H1 (cell line): ENCODE data around the gene OGG1. TPM values are rescaled to one million over a fixed set of nuclear protein-coding genes. Genes with fewer than 3 reads are reported as not detected.

ENCODE experiments used
- BACH1 ChIP-seq: IDR thresholded peaks from 2 replicates; pipeline ENCODE4 v1.6.1; 2012; ENCODE audit warnings: low read length, improper control_type of control experiment
- CBX8 ChIP-seq: fragments of 300-800, 300-1000 bp; sonication (generic); IDR thresholded peaks from 2 replicates; pipeline ENCODE4 v1.7.1; 2016; ENCODE audit warnings: low read depth, low read length, borderline replicate concordance
- CHD1 ChIP-seq: IDR thresholded peaks from 2 replicates; pipeline ENCODE4 v1.6.1; 2012; ENCODE audit warnings: low read depth, low read length, improper control_type of control experiment
- GTF2F1 ChIP-seq: IDR thresholded peaks from 2 replicates; pipeline ENCODE4 v1.6.1; 2012; ENCODE audit warnings: low read depth, low read length, improper control_type of control experiment, borderline replicate concordance
- JUN ChIP-seq: IDR thresholded peaks from 2 replicates; pipeline ENCODE4 v1.6.1; 2011; ENCODE audit warnings: low read depth, mild to moderate bottlenecking, improper control_type of control experiment, low read length
- JUND ChIP-seq: IDR thresholded peaks from 2 replicates; pipeline ENCODE4 v1.6.1; 2011; ENCODE audit warnings: mild to moderate bottlenecking, improper control_type of control experiment, low read length
- MAFK ChIP-seq: IDR thresholded peaks from 2 replicates; pipeline ENCODE4 v1.6.1; 2012; ENCODE audit warnings: low read depth, mild to moderate bottlenecking, improper control_type of control experiment, low read length
- NANOG ChIP-seq: IDR thresholded peaks from 2 replicates; pipeline ENCODE4 v1.6.1; 2011; ENCODE audit warnings: low read length, low read depth, mild to moderate bottlenecking, inconsistent platforms; ENCODE audit not compliant: insufficient read depth, poor library complexity, severe bottlenecking
- RNF2 ChIP-seq: fragments of 200-900, 300-1000 bp; sonication (generic); IDR thresholded peaks from 2 replicates; pipeline ENCODE4 v1.7.1; 2016; ENCODE audit warnings: borderline replicate concordance, low read depth, mild to moderate bottlenecking, antibody characterized with exemption, low read length; ENCODE audit not compliant: poor library complexity, severe bottlenecking; ENCODE audit errors: missing control alignments
- RXRA ChIP-seq: IDR thresholded peaks from 2 replicates; pipeline ENCODE4 v1.6.1; 2011; ENCODE audit warnings: low read depth, mild to moderate bottlenecking, low read length, moderate library complexity; ENCODE audit not compliant: insufficient read depth
- SIRT6 ChIP-seq: IDR thresholded peaks from one replicate; pipeline ENCODE4 v1.7.1; 2012; ENCODE audit warnings: low read length, inconsistent platforms
- SP2 ChIP-seq: IDR thresholded peaks from 2 replicates; pipeline ENCODE4 v1.6.1; 2012; ENCODE audit warnings: mild to moderate bottlenecking, low read length, inconsistent platforms
- polyA plus RNA-seq, 7 experiments: library from polyadenylated mRNA; depleted of rRNA in 3 of 7; stranded (reverse) in 5 of 7; unstranded in 2 of 7; fragments of >200 nt in 5 of 7; fragments of 200-250 nt in 2 of 7; gene quantifications; 1 replicate in 5 of 7; 2 replicates in 1 of 7; 4 replicates in 1 of 7; pipeline versions ENCODE4 v1.2.1 to v1.2.3, GENCODE V29; 2011 to 2013; ENCODE audit warnings: missing spikeins in 2 of 7, mixed read lengths in 2 of 7
- total RNA-seq: library from RNA; stranded (reverse); fragmentation: NEBNext Ultra II Directional; extraction: Animal tissue kit (Norgen Biotek cat#: 25700); gene quantifications from 2 replicates; pipeline ENCODE4 v1.2.1, GENCODE V29; 2021

OGG1 gene
- total and polyA plus RNA-seq, 2 of the 8 experiments (the other 6 are each of a cell fraction or from before 2014, with no cell fraction given): 29.6 to 46.8 TPM

DNA sequence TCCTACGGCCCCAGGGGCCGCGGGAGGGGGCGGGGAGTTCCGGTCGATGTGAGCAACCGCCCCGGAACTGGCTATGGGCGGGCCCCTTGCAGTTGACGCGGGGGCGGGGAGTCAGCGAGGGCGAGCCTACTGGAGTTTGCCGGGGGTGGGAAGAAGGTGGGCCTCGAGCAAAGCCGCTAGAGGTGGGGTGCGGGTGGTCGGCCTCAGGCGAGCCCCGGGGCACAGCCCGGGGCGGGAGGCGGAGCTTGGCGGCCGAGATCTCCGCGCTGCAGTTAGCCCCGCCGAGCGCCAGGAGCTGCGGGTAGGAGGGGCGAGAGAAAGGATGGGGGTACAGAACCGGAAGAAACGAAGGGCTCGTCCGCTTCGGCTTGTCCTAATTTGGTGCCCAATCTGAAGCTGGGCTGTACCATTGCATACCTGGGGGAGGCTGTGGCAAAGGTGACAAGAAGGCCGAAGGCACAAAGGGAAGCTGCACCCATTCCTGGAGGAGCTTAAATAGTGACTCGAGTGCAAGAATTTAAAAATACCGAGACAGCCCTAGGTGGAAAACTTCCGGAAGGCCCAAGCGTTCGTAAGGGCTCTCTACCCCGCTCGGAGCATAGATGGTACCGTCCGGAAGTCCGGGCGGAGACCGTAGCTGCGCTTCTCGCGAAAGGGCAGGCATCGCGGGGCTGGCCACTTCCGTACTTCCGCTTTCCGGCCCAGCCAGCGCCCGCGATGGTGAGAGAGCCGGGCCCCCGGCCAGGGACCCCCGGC, 42.8 kb downstream of the OGG1 start, which contains the start of the genes ARPC4 and TADA3 (continued):
- no peak for TF ChIP-seq CBX8
- no peak for TF ChIP-seq BACH1
- TF ChIP-seq CHD1: peak; percentile 99
- TF ChIP-seq JUND: peak; percentile 97
- TF ChIP-seq SIRT6: no peak
- TF ChIP-seq JUN: no peak
- TF ChIP-seq MAFK: no peak
- no peak for TF ChIP-seq RNF2
- no peak for TF ChIP-seq RXRA
- no peak for TF ChIP-seq SP2
- peak; percentile 26; the same call in 1 of the 2 replicates for TF ChIP-seq GTF2F1
- no peak for TF ChIP-seq NANOG
